ENCODE data around the gene EYA2.

EYA2 gene

GRCh38 chr20:47227119-47227518 is 332.5 kb downstream of the EYA2 start:
- DNase-seq (ENCODE audit: low read depth): no peak

GRCh38 chr20:47227576-47227975 is 332.9 kb downstream of the EYA2 start:
- no peak for DNase-seq (ENCODE audit: low read depth)

DNA sequence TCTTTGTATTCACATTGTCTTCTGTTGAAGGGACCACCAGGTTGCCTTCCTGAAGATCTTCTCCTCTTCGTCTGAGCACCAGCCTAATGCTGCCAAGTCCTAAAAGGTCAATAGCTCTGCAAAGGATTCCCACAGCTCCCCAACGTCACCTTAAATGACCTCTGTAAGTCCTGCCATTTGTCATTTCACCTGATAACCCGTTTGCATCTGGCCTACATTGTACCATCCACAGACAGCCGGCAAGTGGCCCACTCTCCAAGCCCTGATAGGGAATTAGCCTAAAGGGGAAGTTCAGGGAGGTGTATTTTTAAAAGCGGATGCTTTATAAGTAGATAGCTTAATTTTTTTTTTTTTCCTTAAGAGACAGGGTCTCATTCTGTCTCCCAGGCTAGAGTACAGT is 334.0 kb downstream of the EYA2 start:
- DNase-seq (ENCODE audit: low read depth): no peak

DNA sequence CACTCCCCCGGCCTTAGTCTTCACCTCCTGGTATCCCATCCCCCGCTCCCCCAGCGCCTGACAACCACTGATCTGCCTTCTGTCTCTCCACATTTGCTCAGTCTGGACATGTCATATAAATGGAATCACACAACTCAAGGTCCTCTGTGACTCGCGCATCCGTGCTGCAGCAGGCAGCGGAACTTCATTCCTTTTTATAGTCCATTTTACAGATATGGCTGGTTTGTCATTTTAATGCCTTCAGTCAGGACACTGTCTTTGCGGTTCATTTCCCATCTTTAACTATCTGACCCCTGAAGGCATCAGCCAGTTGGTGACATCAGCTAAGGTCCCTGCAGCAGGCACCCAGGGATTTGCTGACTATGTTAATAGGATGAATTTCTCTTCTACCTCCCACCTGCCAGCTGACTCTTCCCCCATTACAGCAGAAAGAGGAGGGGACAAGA is 336.2 kb downstream of the EYA2 start:
- peak; percentile 28 for DNase-seq (ENCODE audit: low read depth)

DNA sequence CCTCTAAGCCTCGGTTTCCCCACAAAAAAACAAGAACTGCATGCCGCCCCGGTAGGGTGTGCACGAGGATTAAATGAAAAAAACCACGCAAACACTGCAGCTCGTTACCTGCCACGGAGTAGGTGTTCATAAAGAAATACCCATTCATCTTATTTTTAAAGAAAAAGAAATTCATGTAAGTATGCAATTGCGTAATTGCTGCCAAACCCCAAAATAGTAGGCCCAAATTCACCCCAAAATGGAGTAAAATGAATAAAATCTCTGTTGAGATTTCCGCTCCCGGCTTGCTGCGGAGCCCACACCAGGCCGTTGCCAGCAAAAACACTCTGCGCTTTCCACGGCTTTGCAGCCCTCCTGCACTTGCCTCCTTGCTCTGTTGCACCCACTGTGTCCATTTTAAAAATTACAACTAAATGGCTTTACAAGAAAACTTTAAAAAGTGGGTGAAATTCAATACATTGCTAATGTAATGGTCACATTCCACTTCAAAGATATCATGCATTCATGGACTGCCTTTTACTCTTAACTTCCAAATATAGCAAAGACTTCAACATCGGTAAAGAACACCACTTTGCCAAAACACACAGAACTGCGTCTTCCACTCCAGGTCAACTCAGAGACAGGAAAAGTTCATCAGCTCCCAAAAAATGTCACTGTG is 336.9 kb downstream of the EYA2 start:
- DNase-seq (ENCODE audit: low read depth): peak; percentile 81

- no peak for DNase-seq (ENCODE audit: low read depth)
These were observed 337.9 kb downstream of the EYA2 start for GRCh38 chr20:47232518-47232917.

- peak; percentile 67 for DNase-seq (ENCODE audit: low read depth)
These were observed 338.9 kb downstream of the EYA2 start for GRCh38 chr20:47233333-47234188.

- no peak for DNase-seq (ENCODE audit: low read depth)
These were observed 340.5 kb downstream of the EYA2 start for GRCh38 chr20:47235111-47235510.

GRCh38 chr20:47235853-47236638 is 341.4 kb downstream of the EYA2 start:
- no peak for DNase-seq (ENCODE audit: low read depth)

GRCh38 chr20:47236639-47236900 is 341.9 kb downstream of the EYA2 start:
- no peak for DNase-seq (ENCODE audit: low read depth)

DNA sequence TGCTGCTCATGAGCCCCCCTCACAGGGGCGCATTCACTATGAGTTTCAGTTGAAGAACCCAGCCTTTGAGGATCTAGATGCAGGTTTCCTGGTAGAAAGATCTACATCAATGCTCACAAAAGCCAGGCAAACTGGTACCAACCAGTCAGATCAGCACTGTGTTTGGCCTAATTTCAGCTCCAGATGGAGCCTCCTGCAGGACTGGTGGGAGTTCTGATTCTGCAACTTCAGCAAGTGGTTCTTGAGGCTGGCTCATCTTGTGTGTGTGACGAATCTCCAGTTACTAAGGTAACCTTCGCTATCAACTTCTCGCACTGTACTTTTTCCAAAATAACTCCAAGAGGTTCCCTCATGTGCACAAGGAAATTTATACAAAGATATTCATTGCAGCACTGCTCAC is 343.1 kb downstream of the EYA2 start:
- DNase-seq (ENCODE audit: low read depth): no peak

Data from iris pigment epithelial cell (primary cell).